Body of pancreas (tissue), 4 donors: ENCODE data around the gene PRLHR. TPM values are rescaled to one million over a fixed set of nuclear protein-coding genes. Genes with fewer than 3 reads are reported as not detected.

Experiments used
- ATAC-seq: fragments of 150-250 bp; one replicate; pipeline ENCODE4 v1.9.1; 2016
- DNase-seq, 4 donors: peaks; one replicate each; pipeline ENCODE4 v3.0.0-alpha.2; 2019
- H3K27ac ChIP-seq, 4 donors: fragments of 200-600 bp; sonication (generic); 1 replicate in 3 of 4; 2 replicates in 1 of 4; pipeline versions ENCODE4 v1.5.1 to v1.6.1; 2016 to 2019; ENCODE audit warnings: mild to moderate bottlenecking in 1 of 4, mixed read lengths in 1 of 4, moderate library complexity in 1 of 4
- H3K27me3 ChIP-seq, 2 donors: fragments of 200-600 bp; sonication (generic); one replicate each; pipeline ENCODE4 v1.6.0; 2016; ENCODE audit warnings: mild to moderate bottlenecking in 1 of 2
- H3K36me3 ChIP-seq, 2 donors: fragments of 200-600 bp; sonication (generic); replicated peaks in 1 of 2; 2 replicates each; pipeline ENCODE4 v1.5.1; 2016; ENCODE audit warnings: low read depth in 2 of 2; ENCODE audit not compliant: insufficient read depth in 1 of 2
- H3K4me1 ChIP-seq: fragments of 200-600 bp; sonication (generic); one replicate; pipeline ENCODE4 v1.6.0; 2016
- H3K4me3 ChIP-seq, 2 donors: fragments of 200-600 bp; sonication (generic); 1 replicate in 1 of 2; 2 replicates in 1 of 2; pipeline ENCODE4 v1.5.1; 2016 to 2019
- H3K9me3 ChIP-seq, 3 donors: fragments of 200-600 bp; sonication (generic); 1 replicate in 2 of 3; 2 replicates in 1 of 3; pipeline ENCODE4 v1.5.1; 2016
- POLR2A ChIP-seq, 3 donors: fragments of 450-650 bp; IDR thresholded peaks; one replicate each; pipeline ENCODE4 v1.6.1; 2016; ENCODE audit warnings: antibody characterized with exemption in 3 of 3, mild to moderate bottlenecking in 2 of 3
- WGBS, 2 donors: methylation state at CpG; one replicate each; pipeline ENCODE4 v1.1.5; 2017; 5-methylcytosine and 5-hydroxymethylcytosine counted together
- intact Hi-C: fragments of 100-400 bp; cut with DNase I; formaldehyde crosslinking; loops from one replicate; pipeline ENCODE4 v1.15.1; 2023
- total RNA-seq, 2 donors: library from RNA; depleted of rRNA; stranded (reverse); fragments of >200 nt; gene quantifications; one replicate each; pipeline ENCODE4 v1.1.0, GENCODE V29; 2016
- TF ChIP-seq, protein P1 (sequence below), 7 experiments: fragments of 450-650 bp in 4 of 7; fragments of 200-600 bp in 3 of 7; sonication (generic) in 3 of 7; IDR thresholded peaks; one replicate each; pipeline ENCODE4 v1.5.1; 2016 to 2019; ENCODE audit warnings: antibody characterized with exemption in 7 of 7

Gene PRLHR
- total RNA-seq, 2 donors from 2014 or later, result not detected

DNA sequence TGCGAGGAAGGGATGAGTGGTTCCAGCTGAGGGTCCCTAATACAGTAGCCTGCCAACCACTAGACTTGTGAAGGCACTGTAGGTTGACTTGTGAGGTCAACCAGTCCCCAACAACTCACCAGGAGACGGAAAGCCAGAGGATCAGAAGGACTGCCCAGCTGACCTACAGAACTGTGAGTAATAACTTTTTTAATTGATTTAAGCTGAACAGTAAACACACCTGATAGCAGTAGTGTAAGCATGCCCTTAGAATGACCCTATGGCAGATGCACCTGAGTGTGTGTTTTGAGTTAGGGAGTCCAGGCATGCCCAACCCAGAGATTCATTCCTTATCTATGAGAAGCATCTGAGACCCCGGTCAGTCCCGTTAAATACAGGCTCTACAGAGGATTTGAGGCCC, 14.1 kb downstream of the PRLHR start:
- no peak overlapping the region for H3K27ac ChIP-seq
- intact Hi-C loops, result no loop called here
- H3K4me1 ChIP-seq, result peaks cover 29% of the 10 kb centered on the region
- DNase-seq (no peak), ATAC-seq (no peak)
- no peaks in the 10 kb centered on the region for H3K27me3 ChIP-seq
- TF ChIP-seq, protein P1, sequence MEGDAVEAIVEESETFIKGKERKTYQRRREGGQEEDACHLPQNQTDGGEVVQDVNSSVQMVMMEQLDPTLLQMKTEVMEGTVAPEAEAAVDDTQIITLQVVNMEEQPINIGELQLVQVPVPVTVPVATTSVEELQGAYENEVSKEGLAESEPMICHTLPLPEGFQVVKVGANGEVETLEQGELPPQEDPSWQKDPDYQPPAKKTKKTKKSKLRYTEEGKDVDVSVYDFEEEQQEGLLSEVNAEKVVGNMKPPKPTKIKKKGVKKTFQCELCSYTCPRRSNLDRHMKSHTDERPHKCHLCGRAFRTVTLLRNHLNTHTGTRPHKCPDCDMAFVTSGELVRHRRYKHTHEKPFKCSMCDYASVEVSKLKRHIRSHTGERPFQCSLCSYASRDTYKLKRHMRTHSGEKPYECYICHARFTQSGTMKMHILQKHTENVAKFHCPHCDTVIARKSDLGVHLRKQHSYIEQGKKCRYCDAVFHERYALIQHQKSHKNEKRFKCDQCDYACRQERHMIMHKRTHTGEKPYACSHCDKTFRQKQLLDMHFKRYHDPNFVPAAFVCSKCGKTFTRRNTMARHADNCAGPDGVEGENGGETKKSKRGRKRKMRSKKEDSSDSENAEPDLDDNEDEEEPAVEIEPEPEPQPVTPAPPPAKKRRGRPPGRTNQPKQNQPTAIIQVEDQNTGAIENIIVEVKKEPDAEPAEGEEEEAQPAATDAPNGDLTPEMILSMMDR (IDR thresholded peaks at IDR 0.05), result no peak
- TF ChIP-seq POLR2A (IDR thresholded peaks at IDR 0.05), result no peak
- 31 to 58% methylated on average over 4 of the region's 4 CpGs for WGBS, 2 donors
- H3K36me3 ChIP-seq, result no peaks in the 10 kb centered on the region
- H3K9me3 ChIP-seq, result no peaks in the 10 kb centered on the region
- no peak overlapping the region for H3K4me3 ChIP-seq

DNA sequence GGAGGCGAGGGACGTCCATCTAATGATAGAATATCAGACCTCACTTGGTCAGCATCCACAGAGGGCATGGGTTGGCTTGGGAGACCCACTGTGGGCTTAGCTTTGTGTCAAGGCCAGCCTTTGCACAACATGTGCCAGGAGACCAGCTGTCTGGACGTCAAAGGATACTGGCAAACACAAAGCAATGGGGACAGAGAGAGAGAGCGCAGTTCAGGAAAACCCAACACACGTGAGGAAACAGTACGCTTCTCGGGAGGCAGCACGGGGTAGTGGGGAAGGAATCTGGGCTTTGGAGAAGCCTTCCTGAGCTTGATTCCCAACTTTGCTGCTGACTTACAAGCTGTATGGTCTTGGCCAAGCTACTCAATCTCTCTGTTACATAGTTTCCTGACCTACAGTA, 14.7 kb downstream of the PRLHR start:
- H3K27ac ChIP-seq, result no peak overlapping the region
- H3K9me3 ChIP-seq, result no peaks in the 10 kb centered on the region
- TF ChIP-seq POLR2A (IDR thresholded peaks at IDR 0.05), result no peak
- TF ChIP-seq, protein P1 (IDR thresholded peaks at IDR 0.05), result no peak
- H3K36me3 ChIP-seq, result no peaks in the 10 kb centered on the region
- no peak overlapping the region for H3K4me3 ChIP-seq
- ATAC-seq, result peak; percentile 64
- peak in 2 of 4 donors; percentile 43 to 51 for DNase-seq
- 27 to 50% methylated on average over 8 of the region's 8 CpGs for WGBS, 2 donors
- no peaks in the 10 kb centered on the region for H3K27me3 ChIP-seq
- intact Hi-C loops, result no loop called here
- H3K4me1 ChIP-seq, result peaks cover 23% of the 10 kb centered on the region

DNA sequence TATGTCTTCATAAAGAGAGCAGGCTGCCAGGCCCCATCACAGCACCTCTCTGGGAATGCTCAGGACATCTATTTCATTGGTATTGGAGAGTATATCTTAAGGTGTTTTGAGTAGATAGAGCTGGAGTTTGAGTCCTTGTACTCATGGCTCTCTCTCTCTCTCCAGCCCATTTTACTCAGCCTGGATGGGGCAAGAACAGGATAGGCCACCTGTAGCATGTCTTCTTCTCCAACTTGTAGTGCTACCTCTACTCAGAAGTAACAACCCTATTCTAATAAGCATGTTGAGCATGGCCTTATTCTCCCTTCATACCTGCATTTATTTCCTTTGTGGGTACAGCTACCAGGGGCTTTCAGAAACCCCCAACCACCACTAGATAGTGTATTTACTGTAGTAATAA, 21.9 kb downstream of the PRLHR start:
- no peaks in the 10 kb centered on the region for H3K36me3 ChIP-seq

GRCh38 chr10:118572256-118573041, 23.0 kb downstream of the PRLHR start:
- Histone ChIP-seq H3K4me1 (peaks cover 20% of the 10 kb centered on the region), H3K27me3 (no peaks in the 10 kb centered on the region), H3K9me3 (no peaks in the 10 kb centered on the region), H3K4me3 (no peak overlapping the region), H3K36me3 (no peaks in the 10 kb centered on the region), H3K27ac (no peak overlapping the region)
- intact Hi-C loops, result no loop called here
- TF ChIP-seq POLR2A (IDR thresholded peaks at IDR 0.05), result no peak
- TF ChIP-seq, protein P1 (IDR thresholded peaks at IDR 0.05), result no peak
- ATAC-seq, result no peak
- WGBS, 2 donors, result 78 to 90% methylated on average over 9 to 11 of the region's 11 CpGs
- DNase-seq, result no peak

More for the DNA sequence above, 21.9 kb downstream of the PRLHR start:
- TF ChIP-seq, protein P1 (IDR thresholded peaks at IDR 0.05), result no peak
- TF ChIP-seq POLR2A (IDR thresholded peaks at IDR 0.05), result no peak
- intact Hi-C loops, result no loop called here
- Histone ChIP-seq H3K9me3 (no peaks in the 10 kb centered on the region), H3K27me3 (no peaks in the 10 kb centered on the region), H3K4me3 (no peak overlapping the region), H3K27ac (no peak overlapping the region), H3K4me1 (peaks cover 14% of the 10 kb centered on the region)
- no peak for DNase-seq
- no peak for ATAC-seq

- no peak overlapping the region for H3K27ac ChIP-seq
- H3K36me3 ChIP-seq, result no peaks in the 10 kb centered on the region
- TF ChIP-seq, protein P1 (IDR thresholded peaks at IDR 0.05), result no peak
- TF ChIP-seq POLR2A (IDR thresholded peaks at IDR 0.05), result no peak
- intact Hi-C loops, result no loop called here
- no peaks in the 10 kb centered on the region for H3K27me3 ChIP-seq
- DNase-seq (peak in 2 of 4 donors; percentile 30 to 36), ATAC-seq (peak; percentile 58)
- peaks cover 20% of the 10 kb centered on the region for H3K4me1 ChIP-seq
- no peak overlapping the region for H3K4me3 ChIP-seq
- no peaks in the 10 kb centered on the region for H3K9me3 ChIP-seq
- 39 to 40% methylated on average over 3 of the region's 3 CpGs for WGBS, 2 donors
Observed at GRCh38 chr10:118571123-118571522, 24.3 kb downstream of the PRLHR start.
